Subcutaneous abdominal adipose tissue (tissue), 5 donors: ENCODE data around the gene ABCC11.

Source experiments
- H3K27ac ChIP-seq: one replicate; pipeline ENCODE4 v1.7.0; 2013; ENCODE audit warnings: low read depth, mild to moderate bottlenecking, inconsistent platforms, low read length, moderate library complexity
- H3K27me3 ChIP-seq, 5 donors: one replicate each; pipeline ENCODE4 v1.7.0; 2013; ENCODE audit warnings: low read length in 5 of 5, inconsistent platforms in 1 of 5; ENCODE audit not compliant: control insufficient read depth in 5 of 5, insufficient read depth in 4 of 5
- H3K36me3 ChIP-seq, 5 donors: one replicate each; pipeline ENCODE4 v1.7.0; 2013; ENCODE audit warnings: low read length in 5 of 5; ENCODE audit not compliant: control insufficient read depth in 5 of 5, insufficient read depth in 5 of 5
- H3K4me1 ChIP-seq, 5 donors: one replicate each; pipeline ENCODE4 v1.7.0; 2013; ENCODE audit warnings: low read length in 5 of 5, mild to moderate bottlenecking in 3 of 5, moderate library complexity in 1 of 5; ENCODE audit not compliant: control insufficient read depth in 5 of 5, insufficient read depth in 5 of 5
- H3K4me3 ChIP-seq, 5 donors: one replicate each; pipeline ENCODE4 v1.7.0; 2013; ENCODE audit warnings: low read length in 5 of 5, low read depth in 1 of 5
- H3K9ac ChIP-seq, 5 donors: one replicate each; pipeline ENCODE4 v1.7.0; 2013; ENCODE audit warnings: low read length in 5 of 5, mild to moderate bottlenecking in 4 of 5, moderate library complexity in 3 of 5
- H3K9me3 ChIP-seq, 5 donors: one replicate each; pipeline ENCODE4 v1.7.0; 2013; ENCODE audit warnings: low read length in 5 of 5; ENCODE audit not compliant: control insufficient read depth in 5 of 5
- donor health status: healthy.
- donor health status: healthy.
- donor health status: healthy.
- donor health status: healthy.
- donor health status: healthy.

The ABCC11 gene

DNA sequence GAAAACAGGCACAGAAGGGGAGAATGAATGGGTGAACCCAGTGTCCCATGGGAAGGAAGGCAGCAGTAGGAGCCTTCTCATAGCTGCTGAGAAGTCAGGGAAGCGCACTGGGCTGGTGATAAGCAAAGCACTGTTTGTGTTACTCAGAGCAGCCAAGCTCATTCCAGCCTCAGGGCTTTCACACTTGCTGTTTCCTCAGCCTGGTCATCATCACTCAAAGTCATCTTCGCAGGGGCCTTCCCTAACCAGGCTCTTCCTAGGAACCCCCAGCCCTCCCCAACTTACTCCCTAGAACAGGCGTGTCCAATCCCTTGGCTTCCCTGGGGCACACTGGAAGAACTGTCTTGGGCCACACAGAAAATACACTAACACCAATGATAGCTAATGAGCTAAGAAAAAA, 35.3 kb downstream of the ABCC11 start:
- Histone ChIP-seq H3K4me1 (peaks cover 0 to 8% (median under 1%) of the 10 kb centered on the region in 5 donors), H3K9me3 (no peaks in the 10 kb centered on the region), H3K9ac (no peak overlapping the region), H3K36me3 (no peaks in the 10 kb centered on the region), H3K4me3 (no peak overlapping the region), H3K27me3 (no peaks in the 10 kb centered on the region), H3K27ac (no peak overlapping the region)

GRCh38 chr16:48210747-48211146, 36.6 kb downstream of the ABCC11 start:
- Histone ChIP-seq H3K9me3 (no peaks in the 10 kb centered on the region), H3K4me1 (peaks cover 0 to 13% (median 5%) of the 10 kb centered on the region in 5 donors), H3K27me3 (no peaks in the 10 kb centered on the region), H3K4me3 (no peak overlapping the region), H3K36me3 (no peaks in the 10 kb centered on the region), H3K9ac (no peak overlapping the region), H3K27ac (no peak overlapping the region)

- no peak overlapping the region for H3K27ac ChIP-seq
- H3K9me3 ChIP-seq, result no peaks in the 10 kb centered on the region
- no peaks in the 10 kb centered on the region for H3K27me3 ChIP-seq
- no peaks in the 10 kb centered on the region for H3K36me3 ChIP-seq
- H3K9ac ChIP-seq, result no peak overlapping the region
- peak overlapping the region in 1 of 5 donors; percentile 49 for H3K4me3 ChIP-seq
- H3K4me1 ChIP-seq, result peaks cover 0 to 24% (median 16%) of the 10 kb centered on the region in 5 donors
Observed at GRCh38 chr16:48206594-48207242, 40.6 kb downstream of the ABCC11 start.

- no peaks in the 10 kb centered on the region for H3K36me3 ChIP-seq
- H3K9ac ChIP-seq, result no peak overlapping the region
- H3K9me3 ChIP-seq, result no peaks in the 10 kb centered on the region
- no peak overlapping the region for H3K27ac ChIP-seq
- H3K27me3 ChIP-seq, result no peaks in the 10 kb centered on the region
- H3K4me3 ChIP-seq, result no peak overlapping the region
- peaks cover 0 to 26% (median 16%) of the 10 kb centered on the region in 5 donors for H3K4me1 ChIP-seq
Observed at GRCh38 chr16:48204825-48205151, 42.6 kb downstream of the ABCC11 start.

- Histone ChIP-seq H3K9me3 (no peaks in the 10 kb centered on the region), H3K27me3 (no peaks in the 10 kb centered on the region), H3K4me3 (no peak overlapping the region), H3K27ac (no peak overlapping the region), H3K4me1 (peaks cover 0 to 26% (median 16%) of the 10 kb centered on the region in 5 donors), H3K9ac (no peak overlapping the region), H3K36me3 (no peaks in the 10 kb centered on the region)
Observed at GRCh38 chr16:48203974-48204824, 43.1 kb downstream of the ABCC11 start.

- Histone ChIP-seq H3K4me1 (peaks cover 0 to 21% (median 9%) of the 10 kb centered on the region in 5 donors), H3K4me3 (no peak overlapping the region), H3K27ac (no peak overlapping the region)
Observed at GRCh38 chr16:48201515-48202201, 45.7 kb downstream of the ABCC11 start.

GRCh38 chr16:48197294-48197693, 50.0 kb downstream of the ABCC11 start:
- Histone ChIP-seq H3K9ac (no peak overlapping the region), H3K9me3 (no peaks in the 10 kb centered on the region), H3K4me3 (no peak overlapping the region), H3K27me3 (no peaks in the 10 kb centered on the region), H3K4me1 (peaks cover 0 to 10% (median 0%) of the 10 kb centered on the region in 5 donors), H3K27ac (no peak overlapping the region), H3K36me3 (no peaks in the 10 kb centered on the region)

More at GRCh38 chr16:48201515-48202201, 45.7 kb downstream of the ABCC11 start:
- H3K27me3 ChIP-seq, result no peaks in the 10 kb centered on the region
- no peak overlapping the region for H3K9ac ChIP-seq
- no peaks in the 10 kb centered on the region for H3K36me3 ChIP-seq
- H3K9me3 ChIP-seq, result no peaks in the 10 kb centered on the region

DNA sequence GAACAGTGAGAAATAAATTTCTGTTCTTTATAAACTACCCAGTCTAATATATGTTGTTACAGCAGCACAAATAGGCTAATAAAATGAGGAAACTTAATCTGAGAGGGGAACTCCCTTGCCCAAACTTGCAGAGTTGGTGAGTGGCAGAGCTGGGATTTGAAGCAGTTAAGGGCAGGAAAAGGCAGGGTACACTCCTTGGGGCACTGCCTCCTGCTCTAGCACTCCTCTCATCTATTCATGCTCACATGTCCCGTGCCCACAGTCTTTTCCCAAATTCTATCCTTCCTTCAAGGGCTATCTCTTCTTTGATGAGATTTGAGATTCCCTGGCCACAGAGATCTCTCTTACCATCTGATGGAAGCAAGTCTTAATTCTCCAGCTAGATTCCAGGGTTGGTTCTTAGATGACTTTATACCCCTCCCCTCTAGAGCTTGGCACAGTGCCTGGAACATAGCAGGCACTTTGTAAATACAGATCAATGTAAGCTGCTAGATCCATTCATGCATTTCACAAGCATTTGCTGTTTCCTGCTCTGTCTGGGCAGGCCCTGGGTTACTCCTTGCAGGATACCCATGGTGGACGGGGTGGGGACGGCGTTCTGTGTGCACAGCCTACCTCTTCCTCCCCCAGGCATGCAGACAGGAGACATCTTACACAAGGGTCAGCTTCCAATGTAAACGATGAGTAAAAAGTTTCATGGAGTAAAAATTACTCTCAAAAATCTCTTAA, 52.3 kb downstream of the ABCC11 start:
- H3K4me3 ChIP-seq, result no peak overlapping the region
- H3K27ac ChIP-seq, result no peak overlapping the region
- no peaks in the 10 kb centered on the region for H3K9me3 ChIP-seq
- no peaks in the 10 kb centered on the region for H3K27me3 ChIP-seq
- no peak overlapping the region for H3K9ac ChIP-seq
- H3K4me1 ChIP-seq, result no peaks in the 10 kb centered on the region
- no peaks in the 10 kb centered on the region for H3K36me3 ChIP-seq

DNA sequence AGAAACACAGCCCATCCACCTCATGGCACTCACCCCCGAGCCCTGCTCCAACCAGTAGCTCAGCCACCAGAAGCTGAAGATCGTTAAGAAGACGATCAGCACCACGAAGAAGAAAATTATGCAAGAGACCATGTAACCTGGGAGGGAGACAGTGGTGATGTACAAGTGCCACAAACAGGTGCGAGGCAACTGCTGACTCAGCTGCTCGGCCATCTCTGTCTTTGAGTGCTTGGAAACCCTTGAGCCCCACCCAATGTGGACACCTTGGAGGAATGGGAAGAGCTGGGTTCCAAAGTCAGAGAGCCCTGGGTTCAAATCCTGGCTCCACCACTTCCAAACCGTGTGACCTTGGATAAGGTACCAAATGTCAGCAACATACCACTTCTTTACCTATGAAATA, 53.5 kb downstream of the ABCC11 start:
- Histone ChIP-seq H3K36me3 (no peaks in the 10 kb centered on the region), H3K4me1 (peaks cover 0 to under 1% (median 0%) of the 10 kb centered on the region in 5 donors), H3K9me3 (no peaks in the 10 kb centered on the region), H3K27me3 (no peaks in the 10 kb centered on the region), H3K27ac (no peak overlapping the region), H3K4me3 (no peak overlapping the region), H3K9ac (no peak overlapping the region)
